Raji (cell line): ENCODE results near the gene MMEL1.

Source experiments
- POLR2A ChIP-seq: IDR thresholded peaks from 2 replicates; pipeline ENCODE4 v1.6.1; 2011; ENCODE audit warnings: low read depth, low read length, control low read depth; ENCODE audit not compliant: insufficient read depth

MMEL1 gene

DNA sequence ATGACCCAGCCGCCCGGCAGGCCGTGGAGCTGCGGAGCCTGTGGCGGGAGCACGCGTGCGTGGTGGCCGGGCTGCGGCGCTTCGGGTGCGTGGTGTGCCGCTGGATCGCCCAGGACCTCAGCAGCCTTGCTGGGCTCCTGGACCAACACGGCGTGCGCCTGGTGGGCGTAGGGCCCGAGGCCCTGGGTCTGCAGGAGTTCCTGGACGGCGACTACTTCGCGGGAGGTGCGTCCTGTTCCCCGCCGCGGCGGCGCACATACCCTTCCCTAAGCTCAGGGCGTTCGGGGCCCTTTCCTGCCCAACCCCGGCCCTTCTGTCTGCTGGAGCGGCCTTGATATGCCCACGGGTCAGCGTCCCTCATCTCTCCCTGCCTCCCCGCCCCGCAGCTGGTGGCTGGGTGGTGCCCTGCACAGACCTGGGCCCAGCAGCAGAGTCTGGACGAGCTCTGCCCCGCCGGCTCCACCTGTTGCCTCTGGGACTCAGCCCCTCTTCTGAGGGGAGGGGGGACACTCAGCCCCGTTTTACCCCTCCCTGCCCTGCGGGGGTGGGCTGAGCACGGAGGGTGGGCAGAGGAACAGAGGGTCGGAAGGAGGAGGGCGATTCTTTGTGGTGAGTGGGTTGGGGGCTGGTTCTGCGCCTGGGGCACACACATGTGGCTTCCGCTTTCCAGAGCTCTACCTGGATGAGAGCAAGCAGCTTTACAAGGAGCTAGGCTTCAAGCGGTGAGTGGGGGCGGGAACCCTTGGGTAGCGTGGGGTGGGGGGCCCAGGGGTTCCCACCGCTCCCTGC, 45.6 kb downstream of the MMEL1 start:
- TF ChIP-seq POLR2A: peak; percentile 66

DNA sequence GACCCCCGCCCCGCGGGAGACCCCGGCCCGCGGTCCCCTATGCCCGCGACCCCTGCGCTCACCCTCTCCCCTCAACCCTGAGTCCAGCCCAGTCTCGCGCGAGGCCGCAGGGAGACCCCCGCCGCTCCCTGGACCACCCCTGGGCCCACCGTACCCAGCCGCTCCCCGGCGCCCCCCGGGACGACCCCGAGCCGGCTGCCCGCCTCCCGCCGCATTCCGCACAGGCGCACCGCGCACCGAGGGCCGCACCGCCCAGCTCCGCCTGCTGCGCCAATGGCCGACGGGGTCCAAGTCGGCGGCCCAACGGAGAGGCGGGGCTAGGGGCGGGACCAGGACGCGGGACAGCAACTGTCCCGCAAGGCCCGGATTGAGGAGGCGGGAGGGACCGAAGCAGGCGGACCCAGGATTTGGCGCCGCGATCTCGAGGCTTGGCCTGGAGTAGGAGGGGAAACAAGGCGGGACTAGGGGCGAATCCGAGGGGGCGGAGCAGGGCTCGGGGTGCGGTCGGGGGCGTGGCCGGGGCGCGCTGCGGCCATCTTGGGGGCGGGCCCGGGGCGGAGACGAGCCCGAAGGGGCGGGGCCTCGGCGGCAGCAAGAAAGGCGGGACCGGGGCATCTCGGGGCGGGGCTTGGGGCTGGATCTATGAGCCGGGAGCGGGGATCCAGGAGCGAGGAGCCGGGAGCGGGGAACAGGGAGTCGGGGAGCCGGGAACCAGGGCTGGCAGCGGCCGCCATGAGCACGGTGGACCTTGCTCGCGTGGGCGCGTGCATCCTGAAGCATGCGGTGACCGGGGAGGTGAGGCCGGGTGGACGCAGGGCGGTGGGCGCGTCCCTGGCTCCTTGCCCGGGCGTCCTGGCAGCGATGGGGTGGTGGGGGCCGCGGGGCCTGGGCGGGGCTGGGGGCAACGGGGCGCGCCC, 46.4 kb downstream of the MMEL1 start, which contains the start of gene PRXL2B:
PRXL2B (plus strand) TSS at position 624 of the 917 bp plus-strand sequence; CDS start at position 733, 109 bp downstream.
- TF ChIP-seq POLR2A: peak; percentile 65

DNA sequence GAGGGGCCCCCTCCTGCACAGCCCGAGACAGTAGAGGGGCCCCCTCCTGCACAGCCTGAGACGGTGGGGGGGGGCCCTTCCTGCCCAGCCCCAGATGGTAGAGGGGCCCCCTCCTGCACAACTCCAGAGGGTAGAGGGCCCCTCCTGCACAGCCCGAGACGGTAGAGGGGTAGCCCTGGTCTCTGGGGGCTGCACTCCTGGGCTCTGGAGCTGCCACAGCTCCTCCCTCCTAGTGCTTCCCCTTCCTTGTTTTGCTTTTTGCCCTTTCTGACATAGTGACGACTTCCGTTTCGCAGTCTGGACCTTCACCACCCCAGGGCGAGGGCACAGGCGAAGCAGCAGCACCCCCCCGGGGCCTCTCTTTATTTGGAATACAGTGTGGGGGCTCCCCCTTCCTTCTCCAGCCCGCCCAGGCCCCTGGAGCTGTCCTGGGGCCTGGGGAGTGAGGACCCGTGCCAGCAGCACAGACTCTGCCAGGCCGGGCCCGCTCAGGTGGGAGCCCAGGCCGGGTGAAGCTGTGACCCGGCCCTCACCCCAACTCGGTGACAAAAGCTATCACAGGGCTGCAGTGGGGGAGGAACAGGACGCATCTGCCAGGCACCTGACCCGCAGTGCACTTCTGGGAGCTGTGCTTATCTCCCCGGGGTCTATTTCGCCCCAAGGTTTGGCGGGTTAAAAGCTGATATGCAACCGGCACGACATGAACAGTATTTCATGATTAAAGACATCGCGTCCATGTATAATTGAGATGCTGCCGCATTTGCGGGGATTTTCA, 47.3 kb downstream of the MMEL1 start:
- peak; percentile 86 for TF ChIP-seq POLR2A

- no peak for TF ChIP-seq POLR2A
Measured at GRCh38 chr1:2584686-2585317, 48.0 kb downstream of the MMEL1 start.

DNA sequence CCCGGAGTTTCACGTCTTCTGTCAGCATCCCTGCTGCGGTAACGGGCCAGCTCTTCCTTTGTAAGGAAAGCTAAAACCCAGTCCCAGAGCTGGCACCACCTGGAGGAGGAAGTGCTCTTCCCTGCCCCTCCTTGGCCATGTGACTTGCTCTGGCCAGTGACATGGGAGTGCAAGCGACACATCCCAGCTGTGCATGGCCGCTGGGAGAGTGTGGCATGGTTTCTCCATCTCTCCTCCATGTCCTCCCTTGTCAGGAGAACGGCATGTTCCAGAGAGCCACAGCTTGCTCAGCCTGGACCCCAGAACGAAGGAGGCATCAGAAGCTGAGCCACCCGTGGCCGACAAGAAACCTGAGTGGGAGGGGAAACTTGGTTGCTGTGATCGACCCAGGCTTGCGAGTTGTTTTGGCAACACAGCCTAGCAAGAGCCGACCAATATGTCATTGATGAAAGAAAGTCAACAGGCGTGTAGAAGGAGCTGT, 48.9 kb downstream of the MMEL1 start:
- TF ChIP-seq POLR2A: peak; percentile 49

- no peak; the same call in 1 of the 2 replicates for TF ChIP-seq POLR2A
Measured at GRCh38 chr1:2583331-2583791, 49.5 kb downstream of the MMEL1 start.

- TF ChIP-seq POLR2A: 0 out of 2 replicates have a peak, but pooled peaks have one; percentile 27
Measured at GRCh38 chr1:2582391-2582790, 50.4 kb downstream of the MMEL1 start.

DNA sequence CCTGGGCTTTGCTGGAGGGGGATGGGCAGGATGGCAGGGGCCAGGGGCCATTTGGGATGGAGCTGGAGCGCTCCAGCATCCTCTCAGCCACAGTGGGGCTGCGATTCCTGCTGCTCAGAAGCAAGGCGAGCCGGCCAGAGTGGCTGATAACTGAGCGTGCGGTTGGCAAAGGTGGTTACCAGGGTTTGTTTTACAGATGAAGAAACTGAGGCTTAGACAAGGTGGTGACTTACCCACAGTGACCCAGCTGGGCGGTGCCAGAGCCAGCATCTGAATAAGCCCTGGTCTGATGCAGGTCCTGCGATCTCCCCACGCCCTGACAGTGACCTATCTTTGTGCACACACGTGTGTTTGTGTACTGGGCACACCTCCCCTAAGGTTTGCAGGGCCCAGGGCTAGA, 52.1 kb downstream of the MMEL1 start:
- no peak; the same call in none of the 2 replicates for TF ChIP-seq POLR2A

DNA sequence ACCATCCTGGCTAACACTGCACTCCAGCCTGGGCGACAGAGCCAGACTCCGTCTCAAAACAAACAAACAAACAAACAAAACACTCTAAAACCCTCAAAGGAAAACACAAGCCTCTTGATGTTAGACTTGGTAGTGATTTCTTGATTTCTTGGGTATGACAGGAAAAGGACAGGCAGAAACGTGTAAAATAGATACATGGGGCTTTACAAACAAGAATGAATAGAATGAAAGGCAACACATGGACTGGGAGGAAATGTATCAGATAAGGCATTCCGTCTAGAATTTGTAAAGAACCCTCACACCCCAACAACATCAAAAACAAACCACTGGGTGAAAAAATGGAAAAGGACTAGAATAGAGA, 54.1 kb downstream of the MMEL1 start:
- TF ChIP-seq POLR2A: no peak

DNA sequence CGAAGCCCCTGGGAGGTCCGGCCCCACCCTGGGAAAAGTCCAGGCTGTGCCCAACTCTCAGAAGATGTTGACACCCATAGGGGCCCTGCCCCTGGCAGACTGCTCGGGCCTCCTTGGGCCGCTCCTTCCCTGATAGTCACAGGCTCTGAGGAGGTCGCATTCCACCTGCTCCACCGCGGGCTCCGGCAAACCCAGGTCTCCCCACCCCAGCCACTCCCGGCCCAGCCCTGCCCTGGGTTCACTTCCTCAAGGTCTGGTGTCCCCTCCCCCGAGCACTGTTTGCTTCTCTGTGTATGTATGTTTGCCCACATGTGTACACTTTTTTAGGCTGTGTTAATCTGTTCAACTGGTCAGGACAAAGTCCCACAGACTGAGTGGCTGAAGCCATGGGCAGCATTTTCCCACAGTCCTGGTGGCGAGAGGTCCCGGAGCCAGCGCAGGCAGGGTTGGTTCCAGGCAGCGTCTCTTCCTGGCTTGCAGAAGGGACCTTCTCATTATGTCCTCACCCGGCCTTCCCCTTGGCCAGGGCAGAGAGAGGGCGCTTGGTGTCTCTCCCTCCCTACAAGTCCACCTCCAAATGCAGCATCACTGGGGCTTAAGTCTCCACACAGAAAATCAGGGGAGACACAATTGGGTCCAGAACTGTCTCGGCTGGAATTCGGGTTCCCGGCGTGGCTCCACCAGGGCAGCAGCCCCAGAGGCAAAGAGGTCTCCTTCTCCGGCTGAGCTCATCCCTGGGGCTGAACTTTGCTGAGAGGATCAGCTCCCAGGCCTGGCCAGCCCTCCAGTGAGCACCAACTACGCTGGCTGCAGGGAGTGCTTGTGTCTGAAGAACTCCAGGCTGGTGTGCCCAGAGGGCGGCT, 56.8 kb downstream of the MMEL1 start:
- TF ChIP-seq POLR2A: no peak; the same call in 1 of the 2 replicates

DNA sequence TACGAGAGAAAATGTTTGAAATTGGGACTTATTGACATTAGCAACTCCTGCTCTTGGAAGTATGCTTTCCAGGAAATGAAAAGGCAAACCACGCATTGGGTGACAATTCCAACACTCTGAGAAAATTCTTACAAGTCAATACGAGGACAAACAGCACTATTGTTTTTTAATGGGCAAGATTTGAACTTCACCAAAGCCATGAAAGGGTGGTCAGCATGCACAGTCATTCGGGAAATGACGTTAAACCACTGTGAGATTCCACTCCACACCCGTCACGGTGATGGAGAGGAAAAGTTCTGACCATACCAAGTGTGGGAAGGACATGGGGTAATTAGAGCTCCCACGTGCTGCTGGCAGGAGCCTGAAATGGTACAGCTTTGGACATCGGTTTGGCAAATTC, 58.5 kb downstream of the MMEL1 start:
- no peak for TF ChIP-seq POLR2A

DNA sequence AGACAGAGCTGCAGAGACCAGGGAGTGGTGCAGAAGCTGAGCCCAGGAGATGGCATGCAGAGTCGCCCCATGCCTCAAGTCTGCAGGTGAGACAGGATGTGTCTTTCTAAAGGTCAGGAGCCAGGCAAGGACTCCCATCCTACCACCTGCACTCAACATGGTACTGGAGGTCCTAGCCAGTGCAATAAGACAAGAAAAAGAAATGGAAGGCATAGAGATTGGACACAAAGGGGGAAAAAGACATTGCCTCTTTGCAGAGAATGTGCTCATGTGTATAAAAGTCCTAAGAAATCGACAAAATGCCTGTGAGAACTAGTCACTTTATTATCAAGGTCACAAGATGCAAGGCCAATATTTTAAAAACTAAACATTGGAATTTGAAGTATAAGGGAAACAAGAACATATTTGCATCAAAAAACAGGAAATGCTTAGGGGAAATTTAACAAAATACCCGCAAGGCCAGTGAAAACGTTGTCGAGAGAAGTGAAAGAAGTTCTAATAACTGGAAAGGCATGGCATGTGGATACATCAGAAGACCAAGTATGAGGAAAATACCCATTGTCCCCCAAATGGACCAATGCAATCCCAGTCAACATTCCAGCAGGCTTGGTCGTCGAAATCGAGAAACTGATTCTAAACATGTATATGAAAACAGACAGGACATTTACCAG, 59.4 kb downstream of the MMEL1 start:
- no peak for TF ChIP-seq POLR2A

GRCh38 chr1:2571348-2571747, 61.5 kb downstream of the MMEL1 start:
- no peak for TF ChIP-seq POLR2A
